HUES48 (cell line): ENCODE measurements around the gene MPP2.
A peak's percentile ranks its signal among the peaks of the same experiment; 100 is the strongest.

Experiments
- H3K27ac ChIP-seq: one replicate; pipeline ENCODE4 v1.7.0; 2013; ENCODE audit warnings: low read depth, low read length, inconsistent platforms
- H3K27me3 ChIP-seq: 2 replicates; pipeline ENCODE4 v1.6.1; 2013; ENCODE audit warnings: mild to moderate bottlenecking, low read length; ENCODE audit not compliant: control insufficient read depth, insufficient read depth
- H3K36me3 ChIP-seq: 2 replicates; pipeline ENCODE4 v1.6.1; 2013; ENCODE audit warnings: low read length; ENCODE audit not compliant: control insufficient read depth, insufficient read depth
- H3K4me1 ChIP-seq: 2 replicates; pipeline ENCODE4 v1.6.1; 2013; ENCODE audit warnings: mild to moderate bottlenecking, low read length; ENCODE audit not compliant: control insufficient read depth, insufficient read depth
- H3K4me3 ChIP-seq: 2 replicates; pipeline ENCODE4 v1.5.1; 2013; ENCODE audit warnings: mild to moderate bottlenecking, low read depth, low read length
- H3K9ac ChIP-seq: 2 replicates; pipeline ENCODE4 v1.6.1; 2013; ENCODE audit warnings: mild to moderate bottlenecking, low read depth, low read length, moderate library complexity
- H3K9me3 ChIP-seq: 2 replicates; pipeline ENCODE4 v1.6.1; 2013; ENCODE audit warnings: low read length; ENCODE audit not compliant: control insufficient read depth, insufficient read depth

MPP2 gene, protein sequence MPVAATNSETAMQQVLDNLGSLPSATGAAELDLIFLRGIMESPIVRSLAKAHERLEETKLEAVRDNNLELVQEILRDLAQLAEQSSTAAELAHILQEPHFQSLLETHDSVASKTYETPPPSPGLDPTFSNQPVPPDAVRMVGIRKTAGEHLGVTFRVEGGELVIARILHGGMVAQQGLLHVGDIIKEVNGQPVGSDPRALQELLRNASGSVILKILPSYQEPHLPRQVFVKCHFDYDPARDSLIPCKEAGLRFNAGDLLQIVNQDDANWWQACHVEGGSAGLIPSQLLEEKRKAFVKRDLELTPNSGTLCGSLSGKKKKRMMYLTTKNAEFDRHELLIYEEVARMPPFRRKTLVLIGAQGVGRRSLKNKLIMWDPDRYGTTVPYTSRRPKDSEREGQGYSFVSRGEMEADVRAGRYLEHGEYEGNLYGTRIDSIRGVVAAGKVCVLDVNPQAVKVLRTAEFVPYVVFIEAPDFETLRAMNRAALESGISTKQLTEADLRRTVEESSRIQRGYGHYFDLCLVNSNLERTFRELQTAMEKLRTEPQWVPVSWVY

DNA sequence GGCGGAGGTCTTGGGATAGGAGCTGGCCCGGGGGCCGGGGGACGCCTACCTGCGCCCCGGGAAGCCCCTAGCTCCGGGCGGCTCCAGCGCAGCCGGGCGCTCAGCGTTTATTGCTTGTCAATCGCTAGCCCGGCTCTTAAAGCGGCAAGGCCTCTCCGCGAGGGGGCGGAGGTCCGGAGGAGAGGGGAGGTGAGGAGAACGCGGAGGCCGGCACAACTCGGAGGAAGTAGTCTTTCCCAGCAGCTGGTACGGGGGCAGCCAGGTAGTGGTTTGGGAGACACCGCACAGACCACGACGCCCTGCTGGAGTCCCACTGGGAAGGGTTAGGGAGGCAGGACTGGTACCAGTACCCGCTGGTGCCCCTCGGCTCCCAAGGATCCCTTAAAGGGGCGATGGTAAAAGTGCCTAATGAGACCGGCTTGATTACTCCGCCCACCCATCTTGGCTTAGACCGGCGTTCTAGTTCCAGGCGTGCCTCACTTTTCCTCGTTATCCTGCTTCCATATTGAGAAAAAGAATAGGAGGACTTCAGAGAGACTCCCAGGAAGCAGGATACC is at the start of gene MPP2:
MPP2 (minus strand) TSS at position 112 of the 557 bp plus-strand sequence. CDS start 3,076 bp downstream, outside the sequence.
- Histone ChIP-seq H3K27me3 (peaks cover 41% of the 10 kb centered on the region), H3K9me3 (no peaks in the 10 kb centered on the region), H3K4me3 (peak within 1 kb of the TSS; percentile 75), H3K36me3 (no peaks in the 10 kb centered on the region), H3K27ac (peak within 1 kb of the TSS; percentile 64), H3K9ac (no peak within 1 kb of the TSS), H3K4me1 (peaks cover 19% of the 10 kb centered on the region)

DNA sequence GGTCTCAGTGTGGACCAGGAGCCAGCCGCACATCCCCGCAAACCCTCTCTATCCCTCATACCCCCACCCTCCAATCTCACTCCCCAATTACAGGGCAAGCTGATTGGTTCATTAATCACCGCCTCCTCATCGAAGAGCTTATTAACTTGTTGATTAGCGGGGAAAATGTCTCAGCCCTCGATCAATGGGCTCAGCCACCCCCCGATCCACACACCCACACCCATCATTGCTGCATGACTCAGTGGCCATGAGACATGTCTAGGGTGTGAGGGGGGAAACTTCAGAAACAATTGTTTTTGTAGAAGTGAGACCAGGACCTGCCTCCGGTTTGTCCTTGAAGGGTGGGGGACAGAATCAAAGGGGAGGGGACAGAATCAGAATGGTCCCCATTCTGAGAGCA is 48.9 kb upstream of the MPP2 start:
- no peak overlapping the region for H3K4me3 ChIP-seq
- H3K27me3 ChIP-seq = peaks cover 37% of the 10 kb centered on the region
- H3K27ac ChIP-seq = no peak overlapping the region
- no peaks in the 10 kb centered on the region for H3K9me3 ChIP-seq
- no peak overlapping the region for H3K9ac ChIP-seq
- no peaks in the 10 kb centered on the region for H3K36me3 ChIP-seq
- H3K4me1 ChIP-seq = peaks cover 7% of the 10 kb centered on the region; the same call in 1 of the 2 replicates

DNA sequence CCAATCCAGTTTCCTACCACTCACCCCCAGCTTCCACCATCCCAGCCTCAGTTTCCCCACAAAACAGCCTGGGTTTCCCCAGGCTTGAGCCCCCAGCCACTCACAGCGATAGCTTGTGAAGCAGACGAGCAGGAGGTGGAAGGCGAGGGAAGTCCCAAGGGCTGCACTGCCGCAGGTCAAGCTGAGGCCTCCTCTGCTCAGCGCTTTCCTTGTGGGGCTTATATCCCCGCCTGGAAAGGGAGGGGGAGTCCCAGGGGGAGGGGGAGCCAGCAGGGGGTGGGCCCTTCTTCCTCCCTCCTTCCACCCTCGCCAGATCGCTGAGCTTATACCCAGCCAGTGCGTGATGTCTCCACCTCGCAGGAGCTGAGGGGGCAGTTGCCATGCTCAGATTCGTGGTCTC is 46.4 kb upstream of the MPP2 start, which contains the start of gene PYY:
PYY (minus strand) TSS at position 195 of the 400 bp plus-strand sequence. CDS start 457 bp downstream, outside the sequence.
- H3K9me3 ChIP-seq = no peaks in the 10 kb centered on the region
- H3K36me3 ChIP-seq = no peaks in the 10 kb centered on the region
- H3K27ac ChIP-seq = peak within 1 kb of the TSS; percentile 26
- peaks cover 7% of the 10 kb centered on the region; the same call in 1 of the 2 replicates for H3K4me1 ChIP-seq
- H3K27me3 ChIP-seq = peaks cover 50% of the 10 kb centered on the region
- peak within 1 kb of the TSS; percentile 91 for H3K4me3 ChIP-seq
- peak within 1 kb of the TSS; percentile 83 for H3K9ac ChIP-seq

DNA sequence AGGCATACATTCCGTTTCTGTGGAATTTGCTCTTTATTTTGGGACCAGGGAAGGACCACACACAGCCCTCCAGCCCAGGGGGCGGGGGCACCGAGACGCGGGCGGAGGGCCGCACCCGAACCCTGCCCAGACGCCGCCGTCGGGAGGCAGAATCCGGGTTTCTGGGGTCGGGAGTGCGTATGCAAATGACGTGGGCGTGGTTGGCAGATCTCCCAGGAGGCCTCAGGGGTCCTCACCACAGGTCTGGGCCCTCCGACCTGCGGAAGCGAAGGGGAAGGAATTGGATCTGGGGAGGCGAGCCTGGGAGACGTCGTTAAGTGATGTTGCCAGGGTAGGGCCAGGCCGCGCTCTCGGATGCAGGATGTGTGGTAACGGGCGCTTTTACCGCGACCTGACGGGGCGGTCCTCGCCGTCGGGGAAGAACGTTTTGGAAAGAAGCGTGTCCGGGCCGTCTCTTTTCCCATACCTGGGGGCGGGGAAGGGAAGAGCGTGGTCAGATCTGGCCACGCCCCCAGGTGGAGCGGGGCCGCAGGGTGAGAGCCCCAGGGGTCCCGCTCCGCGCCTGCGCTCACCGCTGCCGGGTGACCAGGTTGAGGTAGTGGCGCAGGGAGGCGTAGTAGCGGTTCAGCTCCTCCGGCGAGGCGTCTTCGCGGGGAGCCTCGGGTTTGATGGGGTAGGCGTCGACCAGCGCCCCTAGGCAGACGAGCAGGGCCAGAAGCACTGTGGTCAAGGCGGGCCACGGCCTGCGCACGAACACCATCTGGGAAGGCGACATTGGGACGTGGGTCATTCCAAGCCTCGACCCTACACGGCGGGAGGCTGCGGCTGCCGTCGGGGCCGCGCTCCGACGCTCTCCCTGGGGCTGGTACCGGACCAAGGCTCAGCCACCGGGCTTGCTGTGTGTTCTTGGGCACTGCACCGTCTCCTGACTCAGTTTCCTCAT is 45.7 kb upstream of the MPP2 start:
- Histone ChIP-seq H3K9me3 (no peaks in the 10 kb centered on the region), H3K36me3 (no peaks in the 10 kb centered on the region), H3K9ac (peak overlapping the region; percentile 83), H3K27ac (peak overlapping the region; percentile 26), H3K4me1 (peaks cover 7% of the 10 kb centered on the region; the same call in 1 of the 2 replicates), H3K4me3 (peak overlapping the region; percentile 91), H3K27me3 (peaks cover 50% of the 10 kb centered on the region)

DNA sequence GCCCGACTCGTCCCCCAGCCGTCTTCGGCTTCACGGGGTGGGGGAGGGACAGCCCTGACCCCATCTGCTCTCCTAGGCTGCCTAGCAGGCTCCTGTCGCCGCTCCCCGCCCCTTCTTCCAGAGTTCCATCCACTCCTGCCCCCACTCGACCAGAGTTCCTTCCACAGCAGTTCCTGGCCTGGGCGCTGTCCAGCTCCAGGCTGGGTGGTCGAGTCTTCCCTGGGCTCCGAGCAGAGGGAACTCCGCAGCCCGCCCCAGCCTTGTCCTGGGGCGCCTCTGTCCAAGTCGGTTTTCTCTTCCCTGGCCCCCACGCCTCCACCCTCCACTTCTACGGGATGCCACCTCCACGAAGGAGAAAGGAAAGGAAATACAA is 45.0 kb upstream of the MPP2 start:
- Histone ChIP-seq H3K9ac (no peak overlapping the region), H3K27me3 (peaks cover 50% of the 10 kb centered on the region), H3K9me3 (no peaks in the 10 kb centered on the region), H3K4me1 (peaks cover 7% of the 10 kb centered on the region; the same call in 1 of the 2 replicates), H3K27ac (no peak overlapping the region), H3K36me3 (no peaks in the 10 kb centered on the region), H3K4me3 (peak overlapping the region; percentile 91)

GRCh38 chr17:43951750-43952149 is 44.4 kb upstream of the MPP2 start:
- H3K36me3 ChIP-seq = no peaks in the 10 kb centered on the region
- H3K27ac ChIP-seq = no peak overlapping the region
- peaks cover 7% of the 10 kb centered on the region; the same call in 1 of the 2 replicates for H3K4me1 ChIP-seq
- H3K4me3 ChIP-seq = peak overlapping the region; percentile 91
- H3K9me3 ChIP-seq = no peaks in the 10 kb centered on the region
- H3K27me3 ChIP-seq = peaks cover 50% of the 10 kb centered on the region
- no peak overlapping the region for H3K9ac ChIP-seq

GRCh38 chr17:43950554-43950953 is 43.2 kb upstream of the MPP2 start:
- Histone ChIP-seq H3K9me3 (no peaks in the 10 kb centered on the region), H3K27me3 (peaks cover 49% of the 10 kb centered on the region), H3K27ac (no peak overlapping the region), H3K4me1 (peaks cover 7% of the 10 kb centered on the region; the same call in 1 of the 2 replicates), H3K9ac (no peak overlapping the region), H3K4me3 (no peak overlapping the region), H3K36me3 (no peaks in the 10 kb centered on the region)

DNA sequence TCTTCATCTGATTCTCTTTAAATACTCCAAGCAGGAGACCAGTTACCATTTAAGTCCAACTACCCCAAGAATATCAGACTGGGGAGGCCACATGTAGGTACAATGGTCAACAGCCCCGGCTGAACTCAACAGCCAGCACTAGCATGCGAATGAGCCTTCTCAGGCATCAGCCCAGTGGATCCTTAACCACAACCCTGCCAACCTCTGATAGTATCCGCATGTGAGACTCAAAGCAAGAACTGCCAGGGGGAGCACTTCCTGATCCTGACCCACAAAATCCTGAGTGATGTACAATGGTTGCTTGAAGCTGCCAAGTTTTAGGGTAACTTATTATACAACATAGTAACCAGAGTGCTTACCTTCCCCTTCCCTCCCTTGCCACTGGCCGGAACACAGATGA is 42.4 kb upstream of the MPP2 start:
- no peaks in the 10 kb centered on the region for H3K9me3 ChIP-seq
- H3K27me3 ChIP-seq = peaks cover 42% of the 10 kb centered on the region
- H3K4me1 ChIP-seq = peaks cover 7% of the 10 kb centered on the region; the same call in 1 of the 2 replicates
- no peaks in the 10 kb centered on the region for H3K36me3 ChIP-seq
- H3K27ac ChIP-seq = no peak overlapping the region
- no peak overlapping the region for H3K4me3 ChIP-seq
- no peak overlapping the region for H3K9ac ChIP-seq

DNA sequence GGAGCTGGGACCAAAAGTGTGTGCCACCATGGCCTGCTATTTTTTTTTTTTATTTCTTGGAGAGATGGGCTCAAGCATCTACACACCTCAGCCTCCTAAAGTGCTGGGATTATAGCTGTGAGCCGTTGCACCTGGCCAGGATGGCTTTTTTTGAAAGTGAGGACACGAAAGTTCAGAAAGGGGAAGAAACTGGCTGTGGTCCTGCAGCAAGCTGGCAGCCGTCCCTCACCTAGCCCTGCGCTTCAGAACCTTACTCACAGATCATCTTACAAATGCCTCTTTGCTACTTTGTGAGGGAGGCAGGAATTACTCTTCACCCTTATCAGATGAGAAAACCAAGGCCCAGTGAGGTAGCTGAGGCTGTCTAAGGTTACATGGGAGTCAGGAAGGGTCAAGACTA is 39.4 kb upstream of the MPP2 start:
- Histone ChIP-seq H3K27ac (no peak overlapping the region), H3K9me3 (no peaks in the 10 kb centered on the region), H3K4me1 (peaks cover 3% of the 10 kb centered on the region; the same call in 1 of the 2 replicates), H3K36me3 (no peaks in the 10 kb centered on the region), H3K4me3 (no peak overlapping the region), H3K27me3 (peaks cover 18% of the 10 kb centered on the region), H3K9ac (no peak overlapping the region)

GRCh38 chr17:43945074-43945829 is 37.9 kb upstream of the MPP2 start:
- peaks cover 6% of the 10 kb centered on the region for H3K27me3 ChIP-seq
- H3K4me3 ChIP-seq = no peak overlapping the region
- H3K36me3 ChIP-seq = no peaks in the 10 kb centered on the region
- H3K9me3 ChIP-seq = no peaks in the 10 kb centered on the region
- no peak overlapping the region for H3K27ac ChIP-seq
- H3K9ac ChIP-seq = no peak overlapping the region
- no peaks in the 10 kb centered on the region; the same call in 1 of the 2 replicates for H3K4me1 ChIP-seq
